HG02759 (cell line): ENCODE data around the gene DDX41.

ENCODE experiments used
- ATAC-seq: cut with Tn5 transposase; IDR thresholded peaks from one replicate; pipeline ENCODE4 v1.9.1; 2021; ENCODE audit warnings: mild to moderate bottlenecking, moderate library complexity; ENCODE audit not compliant: unreplicated experiment

The DDX41 gene

DNA sequence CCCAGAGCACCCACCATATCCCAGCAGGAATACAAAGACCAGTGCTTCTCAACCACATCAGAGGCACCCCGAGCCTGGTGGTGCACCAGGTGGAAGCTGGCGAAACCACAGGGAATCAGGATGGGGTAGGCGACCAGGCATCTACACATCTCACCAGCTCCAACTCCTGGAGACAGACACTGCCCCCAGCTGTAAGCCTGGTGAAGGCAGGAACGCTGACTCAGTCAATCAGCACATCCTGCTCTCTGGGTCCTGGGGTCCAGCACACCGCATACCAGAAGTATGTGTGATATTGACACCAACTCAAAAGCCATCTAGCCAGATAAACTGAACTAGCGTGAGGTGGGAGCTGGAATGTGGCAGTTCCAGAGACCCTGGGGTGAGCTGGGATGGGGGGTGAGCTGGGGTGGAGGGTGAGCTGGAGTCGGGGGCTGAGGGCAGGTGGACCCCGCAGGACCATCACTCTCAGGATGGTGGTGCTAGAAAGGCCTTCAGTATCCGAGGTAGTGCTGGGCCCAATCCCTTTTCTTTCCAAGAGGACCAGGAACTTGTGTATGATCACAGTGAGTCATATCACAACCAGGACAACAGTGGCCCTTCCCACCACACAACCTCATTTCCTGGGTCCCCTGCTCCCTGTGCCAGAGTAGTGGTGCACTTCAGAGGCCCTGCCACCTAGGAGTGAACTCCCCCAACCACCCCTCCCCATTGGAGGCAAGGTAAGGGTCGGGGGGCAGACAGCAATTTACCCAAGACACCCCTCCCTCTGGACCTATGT, 45.8 kb downstream of the DDX41 start:
- no peak for ATAC-seq

DNA sequence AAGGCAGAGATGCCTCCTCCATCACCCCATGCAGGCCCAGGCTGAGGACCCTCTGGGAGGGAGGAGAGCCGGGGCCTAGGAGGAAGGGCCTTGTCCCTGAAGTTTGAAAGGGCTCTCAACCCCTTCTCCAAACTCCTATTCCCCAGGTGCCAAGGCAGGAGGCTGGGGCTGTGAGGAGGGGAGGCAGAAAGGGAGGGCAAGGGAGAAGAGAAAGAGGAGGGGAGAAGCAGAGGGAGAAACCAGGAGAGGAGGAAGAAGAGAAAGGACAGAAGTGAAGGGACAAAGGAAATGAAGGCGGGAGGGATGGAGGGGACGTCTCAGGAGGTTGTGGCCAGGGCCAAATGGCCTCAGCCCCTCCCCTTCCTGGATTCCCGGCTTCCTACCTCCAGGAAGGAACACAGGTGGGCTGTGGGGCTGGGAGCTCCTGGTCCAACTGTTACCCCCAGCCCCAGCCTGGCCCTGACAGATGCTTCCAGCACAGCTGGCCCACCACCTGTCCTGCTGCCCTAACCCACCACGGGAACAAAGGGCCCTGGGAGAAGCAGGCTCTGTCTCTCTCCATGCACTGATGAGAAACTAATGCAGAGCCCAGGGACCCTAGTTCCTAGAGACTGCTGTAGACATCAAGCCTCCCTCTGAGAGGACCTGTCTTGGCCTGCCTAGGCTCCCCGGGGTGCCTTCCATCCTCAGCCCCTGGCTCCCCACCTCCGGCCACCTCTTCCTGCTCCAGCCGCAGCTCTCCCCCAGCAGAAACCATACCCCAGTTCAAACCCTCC, 46.8 kb downstream of the DDX41 start:
- ATAC-seq = no peak

DNA sequence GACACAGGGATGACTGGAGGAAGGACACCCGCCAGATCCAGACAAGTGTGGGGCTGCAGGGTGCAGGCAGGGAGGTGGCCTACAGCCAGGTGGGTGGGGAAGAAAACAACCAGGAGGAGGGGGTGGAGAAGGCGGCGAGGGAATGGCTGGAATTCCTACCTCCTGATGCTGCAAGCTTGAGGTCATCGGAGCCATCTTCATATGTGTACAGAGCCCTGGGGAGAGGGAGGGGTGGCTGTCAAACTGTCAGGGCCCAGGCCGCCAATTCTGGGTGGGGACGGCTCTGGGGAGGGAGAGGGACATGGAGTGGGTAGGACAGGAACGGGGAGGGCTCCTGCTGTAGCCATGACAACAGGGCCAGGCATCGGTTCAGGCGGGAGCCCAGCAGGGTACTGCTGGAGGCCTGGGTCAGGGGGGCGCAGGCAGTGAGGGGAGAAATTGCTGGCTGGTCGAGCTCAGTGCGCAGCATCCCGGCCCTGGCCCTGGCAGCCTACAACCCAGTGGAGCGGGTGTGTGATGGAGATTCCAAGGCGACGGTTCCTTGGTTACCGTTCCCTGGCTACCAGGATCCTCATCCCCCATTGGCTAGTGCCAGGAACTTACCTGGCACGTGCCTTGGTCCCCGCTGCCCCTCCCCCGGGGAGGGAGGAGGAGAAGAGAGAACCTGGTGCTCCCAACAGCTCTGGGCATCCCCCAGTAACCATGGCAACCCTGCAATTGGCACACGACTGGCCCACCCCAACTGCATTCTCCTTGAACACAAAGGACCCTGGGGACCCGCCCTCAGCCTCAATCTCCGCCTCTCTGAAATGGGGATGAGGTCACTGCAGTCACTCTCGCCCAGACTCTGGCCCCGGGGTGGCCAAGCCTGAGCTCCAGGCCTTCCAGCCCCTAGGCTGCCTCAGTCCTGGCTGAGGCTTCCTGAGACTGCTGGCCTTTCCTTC, 47.8 kb downstream of the DDX41 start:
- ATAC-seq = no peak

DNA sequence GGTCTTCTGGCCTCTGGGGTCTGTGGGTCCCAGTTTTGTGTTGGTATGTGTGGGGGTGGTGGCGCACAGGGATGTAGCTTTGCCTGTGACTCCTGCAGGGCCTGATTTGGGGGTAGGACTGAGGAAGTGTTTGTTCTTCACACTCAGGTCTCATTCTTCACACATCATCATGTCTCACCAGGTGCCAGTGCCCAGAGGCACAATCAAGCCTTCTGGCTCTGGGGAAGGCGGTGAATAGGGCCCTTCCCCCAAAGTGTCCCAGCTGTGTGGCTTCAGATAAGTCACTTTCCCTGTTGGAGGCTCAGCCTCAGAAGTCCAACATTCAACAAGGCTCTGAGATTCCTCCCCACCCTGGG, 48.5 kb downstream of the DDX41 start:
- ATAC-seq = no peak

- no peak for ATAC-seq
Observed at GRCh38 chr5:177467436-177467835, 49.3 kb downstream of the DDX41 start.

DNA sequence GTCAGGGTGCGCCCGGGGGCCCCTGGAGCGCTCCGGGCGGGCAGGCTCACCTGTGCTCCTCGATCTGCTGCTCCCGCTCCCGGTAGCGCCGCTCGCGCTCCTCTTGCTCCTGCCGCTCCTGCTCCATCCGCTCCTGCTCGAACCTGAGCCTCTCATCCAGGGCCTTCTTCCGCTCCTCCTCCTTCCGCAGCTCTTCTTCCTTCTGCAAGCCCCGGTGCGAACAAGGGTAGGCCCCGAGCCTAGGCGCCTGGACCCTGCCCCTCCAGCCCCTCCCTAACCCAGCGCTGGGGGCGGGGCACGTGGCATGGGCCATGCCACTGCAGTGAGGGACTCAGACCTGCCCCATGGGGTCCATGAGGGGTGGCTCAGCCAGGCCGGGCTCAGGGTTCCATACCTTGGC, 49.9 kb downstream of the DDX41 start:
- ATAC-seq = no peak

- ATAC-seq = no peak
Observed at GRCh38 chr5:177465044-177465443, 51.7 kb downstream of the DDX41 start.

DNA sequence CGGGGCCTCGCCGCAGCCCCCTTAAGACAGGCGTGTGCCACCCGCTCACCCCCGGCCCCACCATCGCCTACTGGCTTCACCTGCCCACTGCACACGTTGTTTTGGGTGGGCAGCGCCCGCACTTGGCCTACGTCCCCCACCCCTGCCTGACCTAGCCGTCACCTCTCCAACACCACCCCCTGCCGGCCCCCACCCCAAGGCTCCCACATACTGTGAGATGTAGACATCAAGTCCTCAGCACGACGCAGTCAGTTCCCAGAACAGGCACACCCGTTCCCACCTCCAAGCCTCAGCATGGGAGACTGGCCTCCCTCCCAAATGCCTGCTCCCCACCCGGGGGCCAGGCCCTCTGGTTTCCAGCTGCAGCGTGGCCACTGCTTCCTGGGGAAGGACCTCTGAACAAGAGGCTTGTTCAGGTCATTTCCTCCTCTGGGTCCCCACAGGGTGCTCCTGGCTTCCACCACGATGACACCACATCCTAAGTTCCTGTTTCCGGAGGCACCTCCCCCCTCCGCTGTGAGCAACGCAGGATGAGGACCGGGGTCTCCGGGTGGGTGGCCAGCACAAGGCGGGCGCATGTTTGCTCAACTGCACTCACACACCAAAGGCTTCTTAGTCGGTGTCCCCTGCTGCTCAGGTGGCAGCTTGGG, 54.6 kb downstream of the DDX41 start:
- ATAC-seq = no peak
